Osteocyte (in vitro differentiated cells): ENCODE measurements around the gene USP5. TPM values are rescaled to one million over a fixed set of nuclear protein-coding genes. Genes with fewer than 3 reads are reported as not detected.
A peak's percentile ranks its signal among the peaks of the same experiment; 100 is the strongest.

Experiments used
- DNase-seq: peaks from one replicate; pipeline ENCODE4 v3.0.0; 2021; ENCODE audit warnings: mixed read lengths; ENCODE audit not compliant: unreplicated experiment; ENCODE audit errors: extremely low spot score
- H3K27ac Mint-ChIP-seq: one replicate; pipeline ENCODE4 v1.8.0; 2021; ENCODE audit warnings: mild to moderate bottlenecking, mixed read lengths; ENCODE audit not compliant: unreplicated experiment
- H3K27me3 Mint-ChIP-seq: one replicate; pipeline ENCODE4 v1.8.0; 2021; ENCODE audit warnings: mixed read lengths; ENCODE audit not compliant: unreplicated experiment
- H3K36me3 Mint-ChIP-seq: one replicate; pipeline ENCODE4 v1.8.0; 2021; ENCODE audit warnings: mixed read lengths; ENCODE audit not compliant: unreplicated experiment
- H3K4me1 Mint-ChIP-seq: one replicate; pipeline ENCODE4 v1.8.0; 2021; ENCODE audit warnings: mixed read lengths; ENCODE audit not compliant: unreplicated experiment
- H3K4me3 Mint-ChIP-seq: one replicate; pipeline ENCODE4 v1.8.0; 2021; ENCODE audit warnings: mild to moderate bottlenecking, moderate library complexity, mixed read lengths; ENCODE audit not compliant: unreplicated experiment
- H3K9me3 Mint-ChIP-seq: one replicate; pipeline ENCODE4 v1.8.0; 2021; ENCODE audit warnings: mixed read lengths; ENCODE audit not compliant: unreplicated experiment
- CTCF ChIP-seq: fragments of 200-600 bp; sonication (generic); IDR thresholded peaks from 2 replicates; pipeline ENCODE4 v1.5.0; 2021; ENCODE audit warnings: antibody characterized with exemption, mild to moderate bottlenecking, moderate library complexity
- total RNA-seq: library from RNA; stranded (reverse); gene quantifications from 2 replicates; pipeline ENCODE4 v1.2.1, GENCODE V29; 2021

The USP5 gene
- total RNA-seq, 1 donor from 2014 or later, result 114 TPM

DNA sequence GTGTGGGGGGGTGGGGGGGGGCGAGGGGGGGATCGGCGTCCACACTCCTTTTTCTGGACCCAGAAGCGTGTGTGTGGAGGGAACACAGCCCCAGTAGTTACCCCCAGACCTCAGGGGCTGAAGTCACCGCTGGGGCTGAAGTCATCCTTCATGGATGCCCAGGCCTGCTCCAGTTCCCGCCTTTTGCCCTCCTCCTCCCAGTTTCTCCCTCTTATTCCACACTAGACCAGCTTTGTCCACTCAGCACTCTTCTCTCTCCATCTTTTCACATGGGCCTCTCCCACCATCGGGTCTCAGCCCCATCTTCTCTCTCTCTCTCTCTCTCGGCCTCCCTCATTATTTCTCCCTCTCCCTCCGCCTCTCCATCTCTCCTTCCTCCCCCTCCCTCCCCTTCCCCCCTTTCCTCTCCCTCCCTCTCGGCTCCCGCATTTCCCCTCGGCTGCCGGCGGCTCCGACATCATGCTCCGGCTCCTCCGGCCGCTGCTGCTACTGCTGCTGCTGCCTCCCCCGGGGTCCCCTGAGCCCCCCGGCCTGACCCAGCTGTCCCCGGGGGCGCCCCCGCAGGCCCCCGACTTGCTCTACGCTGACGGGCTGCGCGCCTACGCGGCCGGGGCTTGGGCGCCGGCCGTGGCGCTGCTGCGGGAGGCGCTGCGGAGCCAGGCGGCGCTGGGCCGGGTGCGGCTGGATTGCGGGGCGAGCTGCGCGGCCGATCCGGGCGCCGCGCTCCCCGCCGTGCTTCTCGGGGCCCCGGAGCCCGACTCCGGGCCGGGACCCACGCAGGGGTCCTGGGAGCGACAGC is 23.8 kb upstream of the USP5 start, which contains the start of gene P3H3:
Gene P3H3, plus strand, starts transcription at position 426 of the 799 bp plus-strand sequence. Its CDS starts 34 bp downstream, at position 460.
- peak within 1 kb of the TSS; percentile 98 for H3K27ac Mint-ChIP-seq
- peaks cover 13% of the 10 kb centered on the region for H3K36me3 Mint-ChIP-seq
- H3K9me3 Mint-ChIP-seq, result no peaks in the 10 kb centered on the region
- DNase-seq, result peak; percentile 83
- H3K4me3 Mint-ChIP-seq, result peak within 1 kb of the TSS; percentile 98
- peaks cover 33% of the 10 kb centered on the region for H3K4me1 Mint-ChIP-seq
- TF ChIP-seq CTCF, result no peak
- no peaks in the 10 kb centered on the region for H3K27me3 Mint-ChIP-seq

GRCh38 chr12:6828781-6829535 is 23.0 kb upstream of the USP5 start:
- Mint-ChIP-seq H3K36me3 (peaks cover 17% of the 10 kb centered on the region), H3K27me3 (no peaks in the 10 kb centered on the region), H3K27ac (peak overlapping the region; percentile 98), H3K4me3 (peak overlapping the region; percentile 97), H3K4me1 (peaks cover 32% of the 10 kb centered on the region), H3K9me3 (no peaks in the 10 kb centered on the region)
- peak; percentile 85 for DNase-seq
- no peak for TF ChIP-seq CTCF

- Mint-ChIP-seq H3K27ac (peak overlapping the region; percentile 98), H3K4me3 (peak overlapping the region; percentile 97), H3K36me3 (peaks cover 22% of the 10 kb centered on the region), H3K27me3 (no peaks in the 10 kb centered on the region), H3K4me1 (peaks cover 29% of the 10 kb centered on the region), H3K9me3 (no peaks in the 10 kb centered on the region)
- DNase-seq, result no peak
- peak; percentile 27 for TF ChIP-seq CTCF
These were observed 22.3 kb upstream of the USP5 start for GRCh38 chr12:6829536-6830220.

DNA sequence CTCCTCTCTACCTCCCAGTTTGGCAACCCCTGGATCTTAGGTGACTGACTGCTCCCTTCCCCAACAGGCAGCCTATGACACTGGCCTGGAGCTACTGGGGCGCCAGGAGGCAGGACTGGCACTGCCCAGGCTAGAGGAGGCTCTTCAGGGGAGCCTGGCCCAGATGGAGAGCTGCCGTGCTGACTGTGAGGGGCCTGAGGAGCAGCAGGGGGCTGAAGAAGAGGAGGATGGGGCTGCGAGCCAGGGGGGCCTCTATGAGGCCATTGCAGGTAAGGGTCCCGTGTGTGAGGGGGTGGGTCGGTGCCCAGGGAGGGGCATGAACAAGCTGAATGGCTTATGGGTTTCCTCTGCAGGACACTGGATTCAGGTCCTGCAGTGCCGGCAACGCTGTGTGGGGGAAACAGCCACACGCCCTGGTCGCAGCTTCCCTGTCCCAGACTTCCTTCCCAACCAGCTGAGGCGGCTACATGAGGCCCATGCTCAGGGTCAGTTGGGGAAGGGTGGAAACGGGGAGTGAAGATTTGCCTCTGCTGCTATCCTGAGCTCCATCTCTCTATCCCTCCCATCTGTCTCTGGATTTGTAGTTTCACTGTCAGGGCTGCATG is 21.6 kb upstream of the USP5 start:
- peak overlapping the region; percentile 97 for H3K4me3 Mint-ChIP-seq
- peaks cover 22% of the 10 kb centered on the region for H3K36me3 Mint-ChIP-seq
- peaks cover 24% of the 10 kb centered on the region for H3K4me1 Mint-ChIP-seq
- no peak for TF ChIP-seq CTCF
- no peaks in the 10 kb centered on the region for H3K9me3 Mint-ChIP-seq
- no peak for DNase-seq
- no peaks in the 10 kb centered on the region for H3K27me3 Mint-ChIP-seq
- peak overlapping the region; percentile 31 for H3K27ac Mint-ChIP-seq
